Ishikawa (cell line): ENCODE data around the gene SLC35E3.

Experiments used
- CEBPB ChIP-seq: IDR thresholded peaks from 2 replicates; pipeline ENCODE4 v1.6.1; 2012
- CREB1 ChIP-seq: IDR thresholded peaks from 2 replicates; pipeline ENCODE4 v1.6.1; 2012; ENCODE audit warnings: low read depth
- EGR1 ChIP-seq: IDR thresholded peaks from 2 replicates; pipeline ENCODE4 v1.6.1; 2012
- EP300 ChIP-seq: IDR thresholded peaks from 2 replicates; pipeline ENCODE4 v1.6.1; 2012; ENCODE audit warnings: borderline replicate concordance
- FOXM1 ChIP-seq: IDR thresholded peaks from 2 replicates; pipeline ENCODE4 v1.6.1; 2012; ENCODE audit warnings: low read depth, borderline replicate concordance
- NFIC ChIP-seq: IDR thresholded peaks from 2 replicates; pipeline ENCODE4 v1.6.1; 2012
- RAD21 ChIP-seq: IDR thresholded peaks from 2 replicates; pipeline ENCODE4 v1.6.1; 2012; ENCODE audit warnings: low read depth
- TAF1 ChIP-seq: IDR thresholded peaks from 2 replicates; pipeline ENCODE4 v1.6.1; 2012; ENCODE audit warnings: low read depth, mild to moderate bottlenecking
- TCF12 ChIP-seq: IDR thresholded peaks from 2 replicates; pipeline ENCODE4 v1.6.1; 2012; ENCODE audit warnings: low read depth
- TEAD4 ChIP-seq: IDR thresholded peaks from 2 replicates; pipeline ENCODE4 v1.6.1; 2012
- YY1 ChIP-seq: IDR thresholded peaks from 2 replicates; pipeline ENCODE4 v1.6.1; 2012; ENCODE audit warnings: low read depth
- ZBTB7A ChIP-seq: IDR thresholded peaks from 2 replicates; pipeline ENCODE4 v1.6.1; 2012; ENCODE audit warnings: low read depth
- TF ChIP-seq, protein P1 (sequence below): IDR thresholded peaks from 2 replicates; pipeline ENCODE4 v1.6.1; 2012; ENCODE audit warnings: low read depth, mild to moderate bottlenecking
- TF ChIP-seq, protein P2 (sequence below): IDR thresholded peaks from 2 replicates; pipeline ENCODE4 v1.6.1; 2012
- TF ChIP-seq, protein P3 (sequence below): IDR thresholded peaks from 2 replicates; pipeline ENCODE4 v1.6.1; 2012

Gene SLC35E3

DNA sequence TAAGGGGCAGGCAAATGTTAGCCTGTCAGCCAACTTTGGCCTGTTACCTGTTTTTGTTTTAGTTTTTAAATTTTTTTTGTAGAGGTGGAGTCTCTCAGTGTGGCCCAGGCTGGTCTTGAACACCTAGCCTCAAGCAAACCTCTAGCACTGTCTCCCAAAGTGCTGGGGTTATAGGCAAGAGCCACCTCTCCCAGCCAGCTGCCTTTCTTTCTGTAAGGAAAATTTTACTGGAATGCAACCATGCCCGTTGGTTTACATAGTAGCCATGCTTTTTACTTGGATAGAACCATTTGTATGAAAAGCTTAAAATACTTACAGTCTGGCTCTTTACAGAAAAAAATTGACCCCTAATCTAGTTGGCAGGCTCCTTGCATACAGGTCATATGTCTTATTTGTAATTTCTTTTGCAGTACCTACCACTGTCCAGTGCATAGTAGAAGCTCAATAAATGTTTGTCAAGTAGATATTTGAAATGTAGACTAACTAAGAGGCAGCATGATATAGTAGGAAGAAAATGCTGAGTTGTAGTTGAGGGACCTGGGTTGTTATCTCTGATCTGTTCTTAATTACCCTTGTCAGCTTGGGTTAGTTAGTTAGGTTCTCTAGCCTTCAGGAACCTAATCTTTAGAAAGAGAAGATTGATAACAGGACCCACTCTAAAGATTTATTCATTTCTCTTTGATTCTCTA is 66.7 kb downstream of the SLC35E3 start:
- TF ChIP-seq NFIC, result no peak
- no peak for TF ChIP-seq CEBPB
- TF ChIP-seq ZBTB7A, result no peak
- no peak for TF ChIP-seq TEAD4
- TF ChIP-seq, protein P1, sequence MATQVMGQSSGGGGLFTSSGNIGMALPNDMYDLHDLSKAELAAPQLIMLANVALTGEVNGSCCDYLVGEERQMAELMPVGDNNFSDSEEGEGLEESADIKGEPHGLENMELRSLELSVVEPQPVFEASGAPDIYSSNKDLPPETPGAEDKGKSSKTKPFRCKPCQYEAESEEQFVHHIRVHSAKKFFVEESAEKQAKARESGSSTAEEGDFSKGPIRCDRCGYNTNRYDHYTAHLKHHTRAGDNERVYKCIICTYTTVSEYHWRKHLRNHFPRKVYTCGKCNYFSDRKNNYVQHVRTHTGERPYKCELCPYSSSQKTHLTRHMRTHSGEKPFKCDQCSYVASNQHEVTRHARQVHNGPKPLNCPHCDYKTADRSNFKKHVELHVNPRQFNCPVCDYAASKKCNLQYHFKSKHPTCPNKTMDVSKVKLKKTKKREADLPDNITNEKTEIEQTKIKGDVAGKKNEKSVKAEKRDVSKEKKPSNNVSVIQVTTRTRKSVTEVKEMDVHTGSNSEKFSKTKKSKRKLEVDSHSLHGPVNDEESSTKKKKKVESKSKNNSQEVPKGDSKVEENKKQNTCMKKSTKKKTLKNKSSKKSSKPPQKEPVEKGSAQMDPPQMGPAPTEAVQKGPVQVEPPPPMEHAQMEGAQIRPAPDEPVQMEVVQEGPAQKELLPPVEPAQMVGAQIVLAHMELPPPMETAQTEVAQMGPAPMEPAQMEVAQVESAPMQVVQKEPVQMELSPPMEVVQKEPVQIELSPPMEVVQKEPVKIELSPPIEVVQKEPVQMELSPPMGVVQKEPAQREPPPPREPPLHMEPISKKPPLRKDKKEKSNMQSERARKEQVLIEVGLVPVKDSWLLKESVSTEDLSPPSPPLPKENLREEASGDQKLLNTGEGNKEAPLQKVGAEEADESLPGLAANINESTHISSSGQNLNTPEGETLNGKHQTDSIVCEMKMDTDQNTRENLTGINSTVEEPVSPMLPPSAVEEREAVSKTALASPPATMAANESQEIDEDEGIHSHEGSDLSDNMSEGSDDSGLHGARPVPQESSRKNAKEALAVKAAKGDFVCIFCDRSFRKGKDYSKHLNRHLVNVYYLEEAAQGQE, result no peak
- no peak for TF ChIP-seq EGR1
- TF ChIP-seq TAF1, result no peak

DNA sequence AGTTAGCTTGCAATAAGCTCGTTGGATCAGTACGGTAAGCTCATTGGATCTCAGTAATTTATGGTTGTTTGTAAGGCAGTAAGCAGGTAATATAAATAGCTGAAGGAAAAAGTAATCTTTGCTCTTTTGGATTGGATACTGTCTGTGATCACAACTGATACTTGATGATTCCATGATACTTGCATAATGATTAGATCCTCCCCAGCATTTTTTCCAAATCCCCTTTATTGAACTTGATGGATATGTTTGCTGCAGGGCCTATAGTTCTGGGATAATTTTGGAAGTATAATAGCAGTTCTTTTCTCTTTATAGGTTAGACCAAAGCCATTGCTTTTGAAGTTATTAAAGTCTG is 67.2 kb downstream of the SLC35E3 start:
- TF ChIP-seq NFIC, result no peak
- TF ChIP-seq CEBPB, result no peak
- TF ChIP-seq TAF1, result no peak
- no peak for TF ChIP-seq YY1
- TF ChIP-seq RAD21, result no peak
- no peak for TF ChIP-seq TCF12
- TF ChIP-seq CREB1, result no peak
- no peak for TF ChIP-seq EGR1
- no peak for TF ChIP-seq EP300
- TF ChIP-seq, protein P1, result no peak
- TF ChIP-seq, protein P2, sequence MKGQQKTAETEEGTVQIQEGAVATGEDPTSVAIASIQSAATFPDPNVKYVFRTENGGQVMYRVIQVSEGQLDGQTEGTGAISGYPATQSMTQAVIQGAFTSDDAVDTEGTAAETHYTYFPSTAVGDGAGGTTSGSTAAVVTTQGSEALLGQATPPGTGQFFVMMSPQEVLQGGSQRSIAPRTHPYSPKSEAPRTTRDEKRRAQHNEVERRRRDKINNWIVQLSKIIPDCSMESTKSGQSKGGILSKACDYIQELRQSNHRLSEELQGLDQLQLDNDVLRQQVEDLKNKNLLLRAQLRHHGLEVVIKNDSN, result no peak
- no peak for TF ChIP-seq ZBTB7A
- TF ChIP-seq, protein P3, sequence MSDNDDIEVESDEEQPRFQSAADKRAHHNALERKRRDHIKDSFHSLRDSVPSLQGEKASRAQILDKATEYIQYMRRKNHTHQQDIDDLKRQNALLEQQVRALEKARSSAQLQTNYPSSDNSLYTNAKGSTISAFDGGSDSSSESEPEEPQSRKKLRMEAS, result no peak
- no peak for TF ChIP-seq FOXM1
- TF ChIP-seq TEAD4, result no peak

DNA sequence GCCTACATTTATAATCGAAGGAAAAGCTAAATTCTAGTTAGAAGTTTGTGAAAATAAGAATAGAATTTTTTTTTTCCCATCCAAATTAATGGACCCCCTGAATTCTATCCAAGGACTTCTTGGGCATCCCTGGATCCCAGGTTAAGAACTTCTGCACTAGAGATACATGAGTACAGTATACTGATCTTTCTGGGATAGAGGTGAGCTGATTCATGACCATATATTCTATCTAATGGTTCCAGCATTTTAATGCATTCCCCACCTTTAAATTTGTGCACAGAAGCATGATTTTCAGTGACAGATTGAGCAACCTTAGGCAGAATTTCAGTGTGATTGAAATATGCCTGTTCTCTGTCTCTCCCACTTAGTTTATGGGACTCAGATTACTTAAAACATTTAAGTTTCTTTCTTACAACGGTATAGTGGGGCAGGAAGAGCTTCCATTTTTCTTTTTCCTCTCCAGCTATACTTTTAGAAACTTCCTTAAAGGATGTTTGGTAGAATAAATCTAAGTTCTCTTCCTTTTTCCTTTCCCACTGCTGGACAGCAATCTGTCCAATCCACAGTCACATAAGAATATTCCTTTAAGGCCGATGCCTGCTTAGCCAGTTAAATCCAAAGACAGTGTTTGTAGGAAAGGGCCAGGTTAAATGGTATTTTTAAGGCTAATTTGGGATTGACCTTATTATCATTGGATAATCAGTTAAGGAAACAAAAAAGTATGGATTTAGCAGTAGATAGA is 68.7 kb downstream of the SLC35E3 start:
- no peak for TF ChIP-seq CEBPB
- no peak for TF ChIP-seq TCF12
- no peak for TF ChIP-seq RAD21
- TF ChIP-seq, protein P2, result no peak
- TF ChIP-seq EGR1, result no peak
- no peak for TF ChIP-seq TEAD4
- TF ChIP-seq ZBTB7A, result no peak
- TF ChIP-seq NFIC, result no peak
- no peak for TF ChIP-seq TAF1
- TF ChIP-seq YY1, result no peak
- TF ChIP-seq, protein P3, result no peak
- no peak for TF ChIP-seq CREB1
- TF ChIP-seq, protein P1, result no peak
- TF ChIP-seq EP300, result no peak
- TF ChIP-seq FOXM1, result no peak

DNA sequence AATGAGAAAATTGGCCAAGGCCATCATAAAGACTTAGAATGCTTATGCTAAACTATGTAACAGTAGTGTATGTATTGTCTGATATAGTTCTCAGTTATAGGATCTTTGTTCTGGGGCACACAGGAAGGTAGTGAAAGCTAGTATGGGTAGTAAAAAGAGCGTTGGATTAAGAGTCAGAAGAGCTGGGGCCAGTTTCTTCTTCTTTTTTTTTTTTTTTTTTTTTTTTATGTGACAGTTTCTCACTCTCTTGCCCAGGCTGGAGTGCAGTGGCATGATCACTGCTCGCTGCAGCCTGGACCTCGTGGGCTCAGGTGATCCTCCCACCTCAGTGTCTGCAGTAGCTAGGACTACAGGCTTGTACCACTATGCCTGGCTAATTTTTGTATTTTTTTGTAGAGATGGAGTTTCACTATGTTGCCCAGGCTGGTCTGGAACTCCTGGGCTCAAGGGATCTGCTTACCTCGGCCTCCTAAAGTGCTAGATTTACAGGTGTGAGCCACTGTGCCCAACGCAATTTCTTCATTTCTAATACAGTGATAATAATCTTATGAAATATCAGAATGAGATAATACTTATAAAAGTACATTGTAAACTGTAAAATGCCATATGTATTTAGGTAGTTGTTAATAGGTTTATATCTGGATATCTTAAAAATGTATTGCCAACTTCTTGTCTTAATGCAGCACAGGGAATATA is 69.4 kb downstream of the SLC35E3 start:
- TF ChIP-seq EP300 (no peak), CREB1 (no peak), NFIC (no peak), EGR1 (no peak), CEBPB (no peak), TCF12 (no peak), TAF1 (no peak), ZBTB7A (no peak), YY1 (no peak), TEAD4 (no peak), RAD21 (no peak), FOXM1 (no peak)
- TF ChIP-seq, protein P1, result no peak
- TF ChIP-seq, protein P2, result no peak
- TF ChIP-seq, protein P3, result no peak
